ENCODE data around the gene MYO3B.

The MYO3B gene

GRCh38 chr2:170201275-170201674, 23.3 kb downstream of the MYO3B start:
- H3K4me1 ChIP-seq (ENCODE audit: control insufficient read depth, insufficient read depth, low read depth, low read length) = no peaks in the 10 kb centered on the region
- H2AK5ac ChIP-seq (ENCODE audit: low read length, severe bottlenecking) = no peak overlapping the region
- H3K4me2 ChIP-seq (ENCODE audit: low read length, poor library complexity, severe bottlenecking) = no peak overlapping the region
- no peak overlapping the region for H3K27ac ChIP-seq (ENCODE audit: low read length, poor library complexity, severe bottlenecking)
- H3K14ac ChIP-seq (ENCODE audit: low read length in 2 of 2) = no peak overlapping the region
- no peak overlapping the region for H4K91ac ChIP-seq (ENCODE audit: low read length)
- no peak overlapping the region for H3K4ac ChIP-seq (ENCODE audit: low read depth in 1 of 2, low read length in 2 of 2)
- no peak overlapping the region for H3K9ac ChIP-seq (ENCODE audit: low read length)
- no peaks in the 10 kb centered on the region for H3K79me1 ChIP-seq (replicated peaks; ENCODE audit: low read length, poor library complexity, severe bottlenecking)
- H2AFZ ChIP-seq (ENCODE audit: low read depth, low read length) = no peak overlapping the region
- no peak overlapping the region for H2BK5ac ChIP-seq (ENCODE audit: low read depth, low read length, poor library complexity, severe bottlenecking)
- H3K9me3 ChIP-seq (ENCODE audit: control insufficient read depth, low read length) = no peaks in the 10 kb centered on the region
- no peak overlapping the region for H3K4me3 ChIP-seq (ENCODE audit: insufficient read depth in 1 of 2, low read depth in 1 of 2, low read length in 2 of 2)
- no peak overlapping the region for H3K18ac ChIP-seq (ENCODE audit: low read depth in 1 of 2, low read length in 2 of 2)
- H3K23ac ChIP-seq (ENCODE audit: low read length in 2 of 2) = no peak overlapping the region
- WGBS = 91% methylated on average over 1 of the region's 1 CpG
- DNase-seq = no peak
- no peak overlapping the region for H2BK15ac ChIP-seq (ENCODE audit: low read depth, poor library complexity, severe bottlenecking)
- no peak overlapping the region for H2BK12ac ChIP-seq (ENCODE audit: low read length in 2 of 2)
- H3K27me3 ChIP-seq (ENCODE audit: control insufficient read depth in 1 of 2, insufficient read depth in 1 of 2, low read length in 2 of 2) = peaks cover 0 to under 1% of the 10 kb centered on the region in 2 experiments
- H2BK120ac ChIP-seq (ENCODE audit: low read depth, low read length) = no peak overlapping the region
- H4K8ac ChIP-seq (ENCODE audit: low read length) = no peak overlapping the region
- H3K36me3 ChIP-seq (ENCODE audit: control insufficient read depth in 1 of 2, insufficient read depth in 2 of 2, low read depth in 1 of 2, low read length in 2 of 2) = no peaks in the 10 kb centered on the region

GRCh38 chr2:170201734-170202393, 23.9 kb downstream of the MYO3B start:
- DNase-seq = no peak
- Histone ChIP-seq H3K9ac (ENCODE audit: low read length) (no peak overlapping the region), H2BK5ac (ENCODE audit: low read depth, low read length, poor library complexity, severe bottlenecking) (no peak overlapping the region), H2BK12ac (ENCODE audit: low read length in 2 of 2) (no peak overlapping the region), H3K23ac (ENCODE audit: low read length in 2 of 2) (no peak overlapping the region), H2AFZ (ENCODE audit: low read depth, low read length) (no peak overlapping the region), H2BK120ac (ENCODE audit: low read depth, low read length) (no peak overlapping the region), H3K18ac (ENCODE audit: low read depth in 1 of 2, low read length in 2 of 2) (no peak overlapping the region), H3K27me3 (ENCODE audit: control insufficient read depth in 1 of 2, insufficient read depth in 1 of 2, low read length in 2 of 2) (no peaks in the 10 kb centered on the region), H3K27ac (ENCODE audit: low read length, poor library complexity, severe bottlenecking) (no peak overlapping the region), H3K36me3 (ENCODE audit: control insufficient read depth in 1 of 2, insufficient read depth in 2 of 2, low read depth in 1 of 2, low read length in 2 of 2) (no peaks in the 10 kb centered on the region), H3K4me1 (ENCODE audit: control insufficient read depth, insufficient read depth, low read depth, low read length) (no peaks in the 10 kb centered on the region), H3K4me2 (ENCODE audit: low read length, poor library complexity, severe bottlenecking) (no peak overlapping the region), H3K4ac (ENCODE audit: low read depth in 1 of 2, low read length in 2 of 2) (no peak overlapping the region), H3K14ac (ENCODE audit: low read length in 2 of 2) (no peak overlapping the region), H3K9me3 (ENCODE audit: control insufficient read depth, low read length) (no peaks in the 10 kb centered on the region), H4K91ac (ENCODE audit: low read length) (no peak overlapping the region), H3K79me1 (replicated peaks; ENCODE audit: low read length, poor library complexity, severe bottlenecking) (no peaks in the 10 kb centered on the region), H2BK15ac (ENCODE audit: low read depth, poor library complexity, severe bottlenecking) (no peak overlapping the region), H4K8ac (ENCODE audit: low read length) (no peak overlapping the region), H3K4me3 (ENCODE audit: insufficient read depth in 1 of 2, low read depth in 1 of 2, low read length in 2 of 2) (no peak overlapping the region), H2AK5ac (ENCODE audit: low read length, severe bottlenecking) (no peak overlapping the region)
- 85% methylated on average over 3 of the region's 3 CpGs for WGBS

- Histone ChIP-seq H2AK5ac (ENCODE audit: low read length, severe bottlenecking) (no peak overlapping the region), H3K23ac (ENCODE audit: low read length in 2 of 2) (no peak overlapping the region), H3K4me1 (ENCODE audit: control insufficient read depth, insufficient read depth, low read depth, low read length) (no peaks in the 10 kb centered on the region), H3K36me3 (ENCODE audit: control insufficient read depth in 1 of 2, insufficient read depth in 2 of 2, low read depth in 1 of 2, low read length in 2 of 2) (no peaks in the 10 kb centered on the region), H4K91ac (ENCODE audit: low read length) (no peak overlapping the region), H3K27me3 (ENCODE audit: control insufficient read depth in 1 of 2, insufficient read depth in 1 of 2, low read length in 2 of 2) (no peaks in the 10 kb centered on the region), H3K18ac (ENCODE audit: low read depth in 1 of 2, low read length in 2 of 2) (no peak overlapping the region), H3K79me1 (replicated peaks; ENCODE audit: low read length, poor library complexity, severe bottlenecking) (no peaks in the 10 kb centered on the region), H2BK15ac (ENCODE audit: low read depth, poor library complexity, severe bottlenecking) (no peak overlapping the region), H3K4me2 (ENCODE audit: low read length, poor library complexity, severe bottlenecking) (no peak overlapping the region), H3K9ac (ENCODE audit: low read length) (no peak overlapping the region), H4K8ac (ENCODE audit: low read length) (no peak overlapping the region), H2BK120ac (ENCODE audit: low read depth, low read length) (no peak overlapping the region), H3K27ac (ENCODE audit: low read length, poor library complexity, severe bottlenecking) (no peak overlapping the region), H2AFZ (ENCODE audit: low read depth, low read length) (no peak overlapping the region), H3K14ac (ENCODE audit: low read length in 2 of 2) (no peak overlapping the region), H2BK12ac (ENCODE audit: low read length in 2 of 2) (no peak overlapping the region), H3K9me3 (ENCODE audit: control insufficient read depth, low read length) (no peaks in the 10 kb centered on the region), H3K4ac (ENCODE audit: low read depth in 1 of 2, low read length in 2 of 2) (no peak overlapping the region), H2BK5ac (ENCODE audit: low read depth, low read length, poor library complexity, severe bottlenecking) (no peak overlapping the region), H3K4me3 (ENCODE audit: insufficient read depth in 1 of 2, low read depth in 1 of 2, low read length in 2 of 2) (no peak overlapping the region)
- DNase-seq = no peak
- 25% methylated on average over 1 of the region's 1 CpG for WGBS
Measured at GRCh38 chr2:170202437-170202836, 24.5 kb downstream of the MYO3B start.

- no peak overlapping the region for H3K14ac ChIP-seq (ENCODE audit: low read length in 2 of 2)
- no peak overlapping the region for H4K8ac ChIP-seq (ENCODE audit: low read length)
- WGBS = 90% methylated on average over 3 of the region's 4 CpGs
- H3K9ac ChIP-seq (ENCODE audit: low read length) = no peak overlapping the region
- no peak overlapping the region for H2BK5ac ChIP-seq (ENCODE audit: low read depth, low read length, poor library complexity, severe bottlenecking)
- H2AFZ ChIP-seq (ENCODE audit: low read depth, low read length) = no peak overlapping the region
- no peak overlapping the region for H2BK15ac ChIP-seq (ENCODE audit: low read depth, poor library complexity, severe bottlenecking)
- H4K91ac ChIP-seq (ENCODE audit: low read length) = no peak overlapping the region
- H3K4me1 ChIP-seq (ENCODE audit: control insufficient read depth, insufficient read depth, low read depth, low read length) = no peaks in the 10 kb centered on the region
- H3K79me1 ChIP-seq (replicated peaks; ENCODE audit: low read length, poor library complexity, severe bottlenecking) = no peaks in the 10 kb centered on the region
- H3K4me2 ChIP-seq (ENCODE audit: low read length, poor library complexity, severe bottlenecking) = no peak overlapping the region
- H3K9me3 ChIP-seq (ENCODE audit: control insufficient read depth, low read length) = peaks cover 15% of the 10 kb centered on the region
- no peak overlapping the region for H2BK12ac ChIP-seq (ENCODE audit: low read length in 2 of 2)
- no peak overlapping the region for H3K23ac ChIP-seq (ENCODE audit: low read length in 2 of 2)
- no peak overlapping the region for H3K4ac ChIP-seq (ENCODE audit: low read depth in 1 of 2, low read length in 2 of 2)
- DNase-seq = no peak
- H2AK5ac ChIP-seq (ENCODE audit: low read length, severe bottlenecking) = no peak overlapping the region
- no peak overlapping the region for H2BK120ac ChIP-seq (ENCODE audit: low read depth, low read length)
- H3K18ac ChIP-seq (ENCODE audit: low read depth in 1 of 2, low read length in 2 of 2) = no peak overlapping the region
- no peaks in the 10 kb centered on the region for H3K36me3 ChIP-seq (ENCODE audit: control insufficient read depth in 1 of 2, insufficient read depth in 2 of 2, low read depth in 1 of 2, low read length in 2 of 2)
- H3K4me3 ChIP-seq (ENCODE audit: insufficient read depth in 1 of 2, low read depth in 1 of 2, low read length in 2 of 2) = no peak overlapping the region
- H3K27ac ChIP-seq (ENCODE audit: low read length, poor library complexity, severe bottlenecking) = no peak overlapping the region
- H3K27me3 ChIP-seq (ENCODE audit: control insufficient read depth in 1 of 2, insufficient read depth in 1 of 2, low read length in 2 of 2) = no peaks in the 10 kb centered on the region
Measured at GRCh38 chr2:170204298-170204951, 26.5 kb downstream of the MYO3B start.
